IgD-negative memory B cell (primary cell): ENCODE data around the gene CUEDC2. TPM values are rescaled to one million over a fixed set of nuclear protein-coding genes. Genes with fewer than 3 reads are reported as not detected.

Experiments used
- H3K27ac Mint-ChIP-seq, 3 donors: one replicate each; pipeline ENCODE4 v1.8.0; 2020 to 2022; ENCODE audit warnings: mild to moderate bottlenecking in 3 of 3, mixed read lengths in 3 of 3, moderate library complexity in 1 of 3
- H3K27me3 Mint-ChIP-seq: one replicate; pipeline ENCODE4 v1.8.0; 2021; ENCODE audit warnings: mixed read lengths
- H3K36me3 Mint-ChIP-seq: one replicate; pipeline ENCODE4 v1.8.0; 2020; ENCODE audit warnings: mild to moderate bottlenecking, mixed read lengths
- H3K4me1 Mint-ChIP-seq, 3 donors: one replicate each; pipeline ENCODE4 v1.8.0; 2020 to 2022; ENCODE audit warnings: mixed read lengths in 3 of 3, mild to moderate bottlenecking in 1 of 3
- H3K4me3 Mint-ChIP-seq, 4 donors: one replicate each; pipeline ENCODE4 v1.8.0; 2020 to 2022; ENCODE audit warnings: mild to moderate bottlenecking in 4 of 4, mixed read lengths in 4 of 4, moderate library complexity in 3 of 4
- H3K9me3 Mint-ChIP-seq, 3 donors: one replicate each; pipeline ENCODE4 v1.8.0; 2020 to 2021; ENCODE audit warnings: mixed read lengths in 3 of 3, mild to moderate bottlenecking in 1 of 3
- polyA plus RNA-seq: library from polyadenylated mRNA; unstranded; fragments of 300-500 nt; fragmentation: Illumina TruSeq; gene quantifications from one replicate; pipeline ENCODE4 v1.2.3, GENCODE V29; 2021

The CUEDC2 gene
- polyA plus RNA-seq, 1 donor from 2014 or later = 51.8 TPM

GRCh38 chr10:102404361-102405107 lies 27.8 kb downstream of the CUEDC2 start:
- Mint-ChIP-seq H3K4me1 (peaks cover 6 to 18% (median 11%) of the 10 kb centered on the region in 3 donors), H3K27ac (peak overlapping the region; percentile 72 to 94 (median 83)), H3K9me3 (no peaks in the 10 kb centered on the region), H3K36me3 (peaks cover 2% of the 10 kb centered on the region), H3K27me3 (peaks cover 21% of the 10 kb centered on the region), H3K4me3 (peak overlapping the region in 1 of 4 donors; percentile 41)

DNA sequence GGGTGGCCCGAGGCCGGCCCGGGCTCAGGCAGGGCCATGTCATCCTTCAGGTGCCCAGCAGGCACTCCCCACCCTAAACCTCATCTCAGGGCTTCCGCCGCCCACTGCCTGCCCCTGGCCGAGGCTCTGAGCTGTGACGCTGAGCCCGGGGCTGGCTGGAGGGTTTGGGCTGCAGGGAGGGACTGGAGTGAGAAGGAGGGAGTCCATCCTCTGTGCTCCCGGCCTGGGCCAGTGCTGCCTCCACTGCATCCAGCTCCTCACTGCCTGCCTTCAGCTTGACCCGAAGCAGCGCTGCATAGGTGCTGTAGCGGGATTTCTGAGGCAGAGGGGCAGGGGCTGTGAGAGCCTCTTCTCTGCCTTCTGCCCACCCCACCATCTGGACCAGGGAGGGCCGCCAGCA lies 29.3 kb downstream of the CUEDC2 start:
- peak overlapping the region in 2 of 3 donors; percentile 83 to 94 for H3K27ac Mint-ChIP-seq

GRCh38 chr10:102402512-102402896 lies 29.9 kb downstream of the CUEDC2 start:
- Mint-ChIP-seq H3K4me3 (no peak overlapping the region), H3K27ac (peak overlapping the region in 1 of 3 donors; percentile 53)

More for the DNA sequence above, 29.3 kb downstream of the CUEDC2 start:
- Mint-ChIP-seq H3K27me3 (peaks cover 14% of the 10 kb centered on the region), H3K36me3 (peaks cover 2% of the 10 kb centered on the region), H3K4me3 (peak overlapping the region in 1 of 4 donors; percentile 80), H3K9me3 (no peaks in the 10 kb centered on the region), H3K4me1 (peaks cover 6 to 24% (median 12%) of the 10 kb centered on the region in 3 donors)

DNA sequence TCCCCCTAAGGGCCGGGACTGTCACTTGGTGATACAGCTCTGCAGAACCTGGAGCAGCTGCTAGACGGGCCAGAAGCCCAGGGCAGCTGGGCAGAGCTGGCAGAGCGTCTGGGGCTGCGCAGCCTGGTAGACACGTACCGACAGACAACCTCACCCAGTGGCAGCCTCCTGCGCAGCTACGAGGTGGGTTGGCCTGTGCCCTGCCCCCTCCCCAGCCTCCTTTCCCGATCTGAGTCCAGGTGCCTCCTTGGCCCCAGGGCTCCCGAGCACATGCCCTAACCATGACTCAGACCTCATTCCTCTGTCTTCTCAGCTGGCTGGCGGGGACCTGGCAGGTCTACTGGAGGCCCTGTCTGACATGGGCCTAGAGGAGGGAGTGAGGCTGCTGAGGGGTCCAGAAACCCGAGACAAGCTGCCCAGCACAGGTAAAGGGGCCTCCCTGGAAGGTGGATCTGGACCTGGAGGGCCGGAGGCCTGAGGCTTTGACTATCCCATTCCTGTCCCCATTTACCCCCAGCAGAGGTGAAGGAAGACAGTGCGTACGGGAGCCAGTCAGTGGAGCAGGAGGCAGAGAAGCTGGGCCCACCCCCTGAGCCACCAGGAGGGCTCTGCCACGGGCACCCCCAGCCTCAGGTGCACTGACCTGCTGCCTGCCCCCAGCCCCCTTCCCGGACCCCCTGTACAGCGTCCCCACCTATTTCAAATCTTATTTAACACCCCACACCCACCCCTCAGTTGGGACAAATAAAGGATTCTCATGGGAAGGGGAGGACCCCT lies 30.5 kb downstream of the CUEDC2 start:
- H3K27me3 Mint-ChIP-seq = peaks cover 3% of the 10 kb centered on the region
- H3K9me3 Mint-ChIP-seq = no peaks in the 10 kb centered on the region
- peak overlapping the region in 1 of 4 donors; percentile 12 for H3K4me3 Mint-ChIP-seq
- H3K4me1 Mint-ChIP-seq = peaks cover 6 to 20% (median 19%) of the 10 kb centered on the region in 3 donors
- peaks cover 2% of the 10 kb centered on the region for H3K36me3 Mint-ChIP-seq
- H3K27ac Mint-ChIP-seq = peak overlapping the region in 2 of 3 donors; percentile 53 to 82

More at GRCh38 chr10:102402512-102402896, 29.9 kb downstream of the CUEDC2 start:
- peaks cover 6 to 20% (median 17%) of the 10 kb centered on the region in 3 donors for H3K4me1 Mint-ChIP-seq
- H3K36me3 Mint-ChIP-seq = peaks cover 2% of the 10 kb centered on the region
- no peaks in the 10 kb centered on the region for H3K9me3 Mint-ChIP-seq
- peaks cover 8% of the 10 kb centered on the region for H3K27me3 Mint-ChIP-seq

- peaks cover 6 to 25% (median 23%) of the 10 kb centered on the region in 3 donors for H3K4me1 Mint-ChIP-seq
- H3K4me3 Mint-ChIP-seq = peak overlapping the region in 2 of 4 donors; percentile 26 to 39
- H3K36me3 Mint-ChIP-seq = peaks cover 3% of the 10 kb centered on the region
- peak overlapping the region in 2 of 3 donors; percentile 36 to 82 for H3K27ac Mint-ChIP-seq
- no peaks in the 10 kb centered on the region for H3K27me3 Mint-ChIP-seq
- no peaks in the 10 kb centered on the region for H3K9me3 Mint-ChIP-seq
Measured at GRCh38 chr10:102401342-102401654, 31.1 kb downstream of the CUEDC2 start.

- H3K36me3 Mint-ChIP-seq = peaks cover 5% of the 10 kb centered on the region
- H3K9me3 Mint-ChIP-seq = no peaks in the 10 kb centered on the region
- peaks cover 6 to 27% (median 25%) of the 10 kb centered on the region in 3 donors for H3K4me1 Mint-ChIP-seq
- peak overlapping the region; percentile 59 to 100 (median 82) for H3K27ac Mint-ChIP-seq
- peak overlapping the region in 2 of 4 donors; percentile 26 to 39 for H3K4me3 Mint-ChIP-seq
- H3K27me3 Mint-ChIP-seq = no peaks in the 10 kb centered on the region
Measured at GRCh38 chr10:102400598-102401341, 31.6 kb downstream of the CUEDC2 start.

DNA sequence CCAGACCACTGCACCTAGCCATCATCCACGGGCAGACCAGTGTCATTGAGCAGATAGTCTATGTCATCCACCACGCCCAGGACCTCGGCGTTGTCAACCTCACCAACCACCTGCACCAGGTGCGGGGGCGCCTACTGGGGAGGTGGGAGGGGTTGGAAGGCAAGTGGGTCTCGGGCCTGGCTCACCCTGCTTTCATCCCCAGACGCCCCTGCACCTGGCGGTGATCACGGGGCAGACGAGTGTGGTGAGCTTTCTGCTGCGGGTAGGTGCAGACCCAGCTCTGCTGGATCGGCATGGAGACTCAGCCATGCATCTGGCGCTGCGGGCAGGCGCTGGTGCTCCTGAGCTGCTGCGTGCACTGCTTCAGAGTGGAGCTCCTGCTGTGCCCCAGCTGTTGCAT lies 32.3 kb downstream of the CUEDC2 start:
- no peaks in the 10 kb centered on the region for H3K9me3 Mint-ChIP-seq
- H3K36me3 Mint-ChIP-seq = peaks cover 5% of the 10 kb centered on the region
- peaks cover 10 to 27% (median 25%) of the 10 kb centered on the region in 3 donors for H3K4me1 Mint-ChIP-seq
- peak overlapping the region in 3 of 4 donors; percentile 62 to 86 (median 72) for H3K4me3 Mint-ChIP-seq
- no peaks in the 10 kb centered on the region for H3K27me3 Mint-ChIP-seq
- peak overlapping the region; percentile 90 to 100 (median 93) for H3K27ac Mint-ChIP-seq

DNA sequence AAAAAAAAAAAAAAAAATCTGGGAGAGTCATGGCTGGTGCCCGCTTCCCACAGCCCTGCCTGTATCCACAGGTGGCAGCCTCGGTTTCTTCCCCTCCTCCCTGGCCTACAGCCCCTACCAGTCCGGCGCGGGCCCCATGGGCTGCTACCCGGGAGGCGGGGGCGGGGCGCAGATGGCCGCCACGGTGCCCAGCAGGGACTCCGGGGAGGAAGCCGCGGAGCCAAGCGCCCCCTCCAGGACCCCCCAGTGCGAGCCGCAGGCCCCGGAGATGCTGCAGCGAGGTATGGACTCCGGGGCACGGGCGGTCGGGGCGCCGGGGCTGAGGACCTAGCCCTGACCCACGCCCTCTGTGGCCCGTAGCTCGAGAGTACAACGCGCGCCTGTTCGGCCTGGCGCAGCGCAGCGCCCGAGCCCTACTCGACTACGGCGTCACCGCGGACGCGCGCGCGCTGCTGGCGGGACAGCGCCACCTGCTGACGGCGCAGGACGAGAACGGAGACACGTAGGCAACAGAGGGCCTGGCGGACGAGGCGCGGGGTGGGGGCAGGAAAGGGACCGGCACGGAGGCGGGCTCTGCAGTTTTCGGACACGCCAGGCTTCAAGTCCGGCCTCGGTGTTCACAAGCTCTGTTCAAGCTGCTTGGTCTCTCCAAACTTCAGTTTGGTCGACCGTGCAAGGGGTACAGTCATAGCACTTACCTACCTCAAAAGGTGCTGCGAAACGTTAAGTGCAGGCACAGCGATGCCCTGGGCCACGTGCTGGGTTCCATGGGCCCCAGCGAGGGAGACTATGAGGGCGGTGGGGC lies 33.0 kb downstream of the CUEDC2 start:
- no peaks in the 10 kb centered on the region for H3K27me3 Mint-ChIP-seq
- no peaks in the 10 kb centered on the region for H3K9me3 Mint-ChIP-seq
- peaks cover 5% of the 10 kb centered on the region for H3K36me3 Mint-ChIP-seq
- peak overlapping the region; percentile 90 to 100 (median 93) for H3K27ac Mint-ChIP-seq
- H3K4me1 Mint-ChIP-seq = peaks cover 10 to 25% (median 25%) of the 10 kb centered on the region in 3 donors
- H3K4me3 Mint-ChIP-seq = peak overlapping the region; percentile 72 to 98 (median 86)

DNA sequence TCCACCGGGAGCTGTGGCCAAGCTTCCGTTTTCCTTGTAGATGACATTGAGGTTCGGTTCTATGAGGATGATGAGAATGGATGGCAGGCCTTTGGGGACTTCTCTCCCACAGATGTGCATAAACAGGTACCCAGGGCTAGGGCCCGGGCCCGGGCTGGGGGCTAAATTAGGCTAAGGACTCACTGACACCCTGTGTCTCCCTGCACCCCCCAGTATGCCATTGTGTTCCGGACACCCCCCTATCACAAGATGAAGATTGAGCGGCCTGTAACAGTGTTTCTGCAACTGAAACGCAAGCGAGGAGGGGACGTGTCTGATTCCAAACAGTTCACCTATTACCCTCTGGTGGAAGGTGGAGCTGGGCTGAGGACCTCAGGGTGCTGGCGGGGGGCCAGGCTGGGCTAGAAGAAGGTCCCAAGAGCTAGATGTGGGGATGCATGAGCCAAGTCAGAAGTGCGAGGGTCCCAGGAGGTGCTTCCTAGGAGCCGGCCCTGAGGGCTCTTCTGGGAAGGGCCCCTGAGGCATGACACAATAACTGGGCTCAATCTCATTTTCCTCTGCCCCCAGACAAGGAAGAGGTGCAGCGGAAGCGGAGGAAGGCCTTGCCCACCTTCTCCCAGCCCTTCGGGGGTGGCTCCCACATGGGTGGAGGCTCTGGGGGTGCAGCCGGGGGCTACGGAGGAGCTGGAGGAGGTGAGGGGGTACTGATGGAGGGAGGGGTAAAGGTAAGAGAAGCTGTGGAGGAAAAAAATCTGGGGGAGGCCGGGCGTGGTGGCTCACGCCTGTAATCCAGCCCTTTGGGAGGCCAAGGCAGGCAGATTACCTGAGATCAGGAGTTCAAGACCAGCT lies 34.0 kb downstream of the CUEDC2 start:
- H3K27me3 Mint-ChIP-seq = no peaks in the 10 kb centered on the region
- H3K4me3 Mint-ChIP-seq = peak overlapping the region; percentile 66 to 98 (median 87)
- peak overlapping the region; percentile 90 to 100 (median 93) for H3K27ac Mint-ChIP-seq
- no peaks in the 10 kb centered on the region for H3K9me3 Mint-ChIP-seq
- H3K36me3 Mint-ChIP-seq = peaks cover 5% of the 10 kb centered on the region
- H3K4me1 Mint-ChIP-seq = peaks cover 8 to 28% (median 25%) of the 10 kb centered on the region in 3 donors

GRCh38 chr10:102397222-102398171 lies 34.9 kb downstream of the CUEDC2 start:
- H3K9me3 Mint-ChIP-seq = no peaks in the 10 kb centered on the region
- H3K4me3 Mint-ChIP-seq = peak overlapping the region; percentile 98
- H3K4me1 Mint-ChIP-seq = peaks cover 8 to 32% (median 31%) of the 10 kb centered on the region in 3 donors
- peaks cover 5% of the 10 kb centered on the region for H3K36me3 Mint-ChIP-seq
- peak overlapping the region; percentile 100 for H3K27ac Mint-ChIP-seq
- H3K27me3 Mint-ChIP-seq = no peaks in the 10 kb centered on the region

DNA sequence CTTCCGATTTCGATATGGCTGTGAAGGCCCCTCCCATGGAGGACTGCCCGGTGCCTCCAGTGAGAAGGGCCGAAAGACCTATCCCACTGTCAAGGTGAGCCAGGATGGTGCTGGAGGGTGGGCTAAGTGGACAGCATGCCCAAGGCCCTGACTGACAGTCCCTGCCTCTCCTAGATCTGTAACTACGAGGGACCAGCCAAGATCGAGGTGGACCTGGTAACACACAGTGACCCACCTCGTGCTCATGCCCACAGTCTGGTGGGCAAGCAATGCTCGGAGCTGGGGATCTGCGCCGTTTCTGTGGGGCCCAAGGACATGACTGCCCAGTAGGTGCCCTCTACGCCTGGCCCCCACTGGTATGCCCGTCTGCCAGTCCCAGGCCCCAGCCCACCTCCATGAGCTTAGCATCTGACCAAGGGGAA lies 35.6 kb downstream of the CUEDC2 start:
- Mint-ChIP-seq H3K36me3 (peaks cover 5% of the 10 kb centered on the region), H3K4me3 (peak overlapping the region; percentile 98), H3K27ac (peak overlapping the region; percentile 100), H3K4me1 (peaks cover 8 to 32% (median 31%) of the 10 kb centered on the region in 3 donors), H3K9me3 (no peaks in the 10 kb centered on the region), H3K27me3 (no peaks in the 10 kb centered on the region)

DNA sequence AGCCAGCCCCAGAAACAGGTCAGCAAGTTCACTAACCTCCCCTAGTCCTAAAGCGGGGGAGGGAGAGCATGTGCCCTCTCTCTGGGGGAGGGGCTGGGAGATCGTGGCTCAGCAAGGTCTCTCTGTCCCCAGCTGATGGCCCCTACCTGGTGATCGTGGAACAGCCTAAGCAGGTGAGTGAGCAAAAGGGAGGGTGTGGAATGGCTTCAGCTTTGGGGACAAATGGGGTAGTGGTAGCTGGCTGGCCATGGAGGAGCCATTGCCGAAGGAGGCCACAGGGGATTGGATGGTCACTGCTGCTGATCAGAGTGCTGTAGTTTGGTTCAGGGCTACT lies 36.1 kb downstream of the CUEDC2 start:
- Mint-ChIP-seq H3K4me3 (peak overlapping the region; percentile 98), H3K4me1 (peaks cover 8 to 32% (median 30%) of the 10 kb centered on the region in 3 donors), H3K36me3 (peaks cover 5% of the 10 kb centered on the region), H3K27ac (peak overlapping the region; percentile 100), H3K27me3 (no peaks in the 10 kb centered on the region), H3K9me3 (no peaks in the 10 kb centered on the region)
